K562 (cell line): ENCODE results near the gene PPP2R2B.

Experiments
- NR2C2 ChIP-seq, 2 experiments: fragments of 200-800 bp in 1 of 2; sonication (Bioruptor generic) in 1 of 2; sonication (generic) in 1 of 2; formaldehyde crosslinking in 1 of 2; IDR thresholded peaks; 2 replicates each; pipeline versions ENCODE4 v1.6.1 to v1.8.0; 2016 to 2022; ENCODE audit warnings: mild to moderate bottlenecking in 1 of 2, missing compliant biosample characterization in 1 of 2, missing genetic modification characterization in 1 of 2, missing genetic modification reagents in 1 of 2
- POLR2AphosphoS2 ChIP-seq: IDR thresholded peaks from 2 replicates; pipeline ENCODE4 v1.6.1; 2012; ENCODE audit warnings: low read length, improper control_type of control experiment
- RFX5 ChIP-seq: IDR thresholded peaks from 2 replicates; pipeline ENCODE4 v1.6.1; 2011; ENCODE audit warnings: low read depth, mild to moderate bottlenecking, improper control_type of control experiment, low read length
- TCF7 ChIP-seq: sonication (generic); IDR thresholded peaks from 2 replicates; pipeline ENCODE4 v1.6.1; 2016; ENCODE audit warnings: antibody characterized with exemption, borderline replicate concordance
- ZNF764 ChIP-seq: fragments of 250-450 bp; sonication (Bioruptor Pico); IDR thresholded peaks from 2 replicates; pipeline ENCODE4 v1.4.0; 2020; ENCODE audit warnings: low read depth, mild to moderate bottlenecking, moderate library complexity
- TF ChIP-seq, protein P1 (sequence below), 2 experiments: fragments of 450-650 bp; formaldehyde crosslinking in 1 of 2; IDR thresholded peaks; 2 replicates each; pipeline versions ENCODE4 v1.4.0 to v1.6.1; 2014 to 2020; ENCODE audit warnings: mild to moderate bottlenecking in 2 of 2, borderline replicate concordance in 1 of 2, low read depth in 1 of 2
- TF ChIP-seq, protein P2 (sequence below), 3 experiments: IDR thresholded peaks in 2 of 3; conservative IDR thresholded peaks in 1 of 3; 2 replicates each; pipeline ENCODE4 v1.5.1; 2011 to 2012; ENCODE audit warnings: low read length in 3 of 3, mild to moderate bottlenecking in 3 of 3, control low read depth in 2 of 3, improper control_type of control experiment in 1 of 3, inconsistent platforms in 1 of 3, low read depth in 1 of 3, mixed read lengths in 1 of 3, moderate library complexity in 1 of 3; ENCODE audit not compliant: insufficient read depth in 2 of 3

DNA sequence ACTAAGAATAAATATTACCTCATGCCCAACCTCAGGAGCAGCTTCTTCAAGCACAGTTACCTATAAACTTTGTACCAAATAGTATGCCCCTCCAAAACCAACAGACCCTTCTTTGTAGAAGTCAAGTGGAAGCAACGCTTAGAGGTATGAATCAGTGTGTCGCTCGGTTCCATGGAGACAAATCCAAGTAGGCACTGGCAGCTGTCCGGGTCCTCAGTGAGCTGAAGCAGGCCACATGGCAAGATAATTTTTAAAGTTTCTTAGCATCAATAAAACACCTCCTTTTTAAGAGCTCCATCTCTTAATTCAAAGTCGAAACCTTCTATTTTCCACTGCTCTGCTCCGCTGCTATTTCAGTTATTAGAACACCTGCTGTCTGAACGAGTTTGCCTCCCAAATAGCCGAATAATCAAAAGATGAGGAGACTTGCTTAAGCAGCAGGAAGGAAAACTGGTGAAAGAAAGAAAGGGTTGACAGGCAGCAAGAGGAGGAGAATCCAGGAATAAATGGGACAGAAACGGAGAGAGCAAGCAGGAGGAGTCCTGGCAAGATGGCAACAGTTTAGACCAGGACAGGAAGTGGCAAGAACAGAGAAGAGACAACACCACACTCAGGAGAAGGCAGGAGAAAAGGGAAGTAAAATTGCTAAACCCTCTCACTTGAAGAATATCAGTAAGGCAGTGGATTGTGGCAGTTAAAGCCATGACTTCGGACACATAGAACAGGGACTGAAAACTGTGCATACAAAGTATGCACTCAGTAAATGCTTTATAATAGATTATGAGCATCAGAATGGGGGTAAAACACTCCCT is 65.0 kb downstream of the PPP2R2B start:
- no peak for TF ChIP-seq NR2C2 (CRISPR knock-in tag; IDR thresholded peaks at IDR 0.05)
- TF ChIP-seq NR2C2 (tag; IDR thresholded peaks at IDR 0.05) = no peak
- no peak for TF ChIP-seq TCF7
- no peak for TF ChIP-seq RFX5
- TF ChIP-seq, protein P1, sequence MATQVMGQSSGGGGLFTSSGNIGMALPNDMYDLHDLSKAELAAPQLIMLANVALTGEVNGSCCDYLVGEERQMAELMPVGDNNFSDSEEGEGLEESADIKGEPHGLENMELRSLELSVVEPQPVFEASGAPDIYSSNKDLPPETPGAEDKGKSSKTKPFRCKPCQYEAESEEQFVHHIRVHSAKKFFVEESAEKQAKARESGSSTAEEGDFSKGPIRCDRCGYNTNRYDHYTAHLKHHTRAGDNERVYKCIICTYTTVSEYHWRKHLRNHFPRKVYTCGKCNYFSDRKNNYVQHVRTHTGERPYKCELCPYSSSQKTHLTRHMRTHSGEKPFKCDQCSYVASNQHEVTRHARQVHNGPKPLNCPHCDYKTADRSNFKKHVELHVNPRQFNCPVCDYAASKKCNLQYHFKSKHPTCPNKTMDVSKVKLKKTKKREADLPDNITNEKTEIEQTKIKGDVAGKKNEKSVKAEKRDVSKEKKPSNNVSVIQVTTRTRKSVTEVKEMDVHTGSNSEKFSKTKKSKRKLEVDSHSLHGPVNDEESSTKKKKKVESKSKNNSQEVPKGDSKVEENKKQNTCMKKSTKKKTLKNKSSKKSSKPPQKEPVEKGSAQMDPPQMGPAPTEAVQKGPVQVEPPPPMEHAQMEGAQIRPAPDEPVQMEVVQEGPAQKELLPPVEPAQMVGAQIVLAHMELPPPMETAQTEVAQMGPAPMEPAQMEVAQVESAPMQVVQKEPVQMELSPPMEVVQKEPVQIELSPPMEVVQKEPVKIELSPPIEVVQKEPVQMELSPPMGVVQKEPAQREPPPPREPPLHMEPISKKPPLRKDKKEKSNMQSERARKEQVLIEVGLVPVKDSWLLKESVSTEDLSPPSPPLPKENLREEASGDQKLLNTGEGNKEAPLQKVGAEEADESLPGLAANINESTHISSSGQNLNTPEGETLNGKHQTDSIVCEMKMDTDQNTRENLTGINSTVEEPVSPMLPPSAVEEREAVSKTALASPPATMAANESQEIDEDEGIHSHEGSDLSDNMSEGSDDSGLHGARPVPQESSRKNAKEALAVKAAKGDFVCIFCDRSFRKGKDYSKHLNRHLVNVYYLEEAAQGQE (IDR thresholded peaks at IDR 0.05; ENCODE audit: borderline replicate concordance) = no peak
- TF ChIP-seq, protein P1 (CRISPR knock-in tag; IDR thresholded peaks at IDR 0.05; ENCODE audit: low read depth) = no peak
- TF ChIP-seq, protein P2, sequence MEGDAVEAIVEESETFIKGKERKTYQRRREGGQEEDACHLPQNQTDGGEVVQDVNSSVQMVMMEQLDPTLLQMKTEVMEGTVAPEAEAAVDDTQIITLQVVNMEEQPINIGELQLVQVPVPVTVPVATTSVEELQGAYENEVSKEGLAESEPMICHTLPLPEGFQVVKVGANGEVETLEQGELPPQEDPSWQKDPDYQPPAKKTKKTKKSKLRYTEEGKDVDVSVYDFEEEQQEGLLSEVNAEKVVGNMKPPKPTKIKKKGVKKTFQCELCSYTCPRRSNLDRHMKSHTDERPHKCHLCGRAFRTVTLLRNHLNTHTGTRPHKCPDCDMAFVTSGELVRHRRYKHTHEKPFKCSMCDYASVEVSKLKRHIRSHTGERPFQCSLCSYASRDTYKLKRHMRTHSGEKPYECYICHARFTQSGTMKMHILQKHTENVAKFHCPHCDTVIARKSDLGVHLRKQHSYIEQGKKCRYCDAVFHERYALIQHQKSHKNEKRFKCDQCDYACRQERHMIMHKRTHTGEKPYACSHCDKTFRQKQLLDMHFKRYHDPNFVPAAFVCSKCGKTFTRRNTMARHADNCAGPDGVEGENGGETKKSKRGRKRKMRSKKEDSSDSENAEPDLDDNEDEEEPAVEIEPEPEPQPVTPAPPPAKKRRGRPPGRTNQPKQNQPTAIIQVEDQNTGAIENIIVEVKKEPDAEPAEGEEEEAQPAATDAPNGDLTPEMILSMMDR (IDR thresholded peaks at IDR 0.05 in 2 of 3, conservative IDR thresholded peaks at IDR 0.05 in 1 of 3; ENCODE audit: insufficient read depth in 2 of 3, low read depth in 1 of 3, low read length in 3 of 3) = no peak
- TF ChIP-seq ZNF764 = no peak
- TF ChIP-seq POLR2AphosphoS2 = no peak
